Neural crest cell (in vitro differentiated cells): ENCODE results near the gene ZNF804A. TPM values are rescaled to one million over a fixed set of nuclear protein-coding genes. Genes with fewer than 3 reads are reported as not detected.

Experiments used
- DNase-seq: peaks from one replicate; pipeline ENCODE4 v3.0.0; 2021; ENCODE audit warnings: low read depth, mixed read lengths, low spot score
- H3K27ac Mint-ChIP-seq: one replicate; pipeline ENCODE4 v1.8.0; 2021; ENCODE audit warnings: mild to moderate bottlenecking, mixed read lengths; ENCODE audit not compliant: unreplicated experiment
- H3K27me3 Mint-ChIP-seq: 2 replicates; pipeline ENCODE4 v1.8.0; 2021; ENCODE audit warnings: low read depth, mild to moderate bottlenecking, mixed read lengths
- H3K36me3 Mint-ChIP-seq: 2 replicates; pipeline ENCODE4 v1.8.0; 2021; ENCODE audit warnings: low read depth, mild to moderate bottlenecking, mixed read lengths
- H3K4me1 Mint-ChIP-seq: 2 replicates; pipeline ENCODE4 v1.8.0; 2021; ENCODE audit warnings: mixed read lengths
- H3K4me3 Mint-ChIP-seq: one replicate; pipeline ENCODE4 v1.8.0; 2021; ENCODE audit warnings: mild to moderate bottlenecking, mixed read lengths
- H3K9me3 Mint-ChIP-seq: 2 replicates; pipeline ENCODE4 v1.8.0; 2021; ENCODE audit warnings: mixed read lengths
- long read RNA-seq: library from polyadenylated mRNA; unstranded; transcript quantifications from one replicate; pipeline ENCODE4 v2.0.0, GENCODE V29; 2020
- total RNA-seq: library from RNA; stranded (reverse); gene quantifications from 2 replicates; pipeline ENCODE4 v1.2.1, GENCODE V29; 2021
- TF ChIP-seq, protein P1 (sequence below): fragments of 200-600 bp; sonication (generic); conservative IDR thresholded peaks from 2 replicates; pipeline ENCODE4 v1.5.0; 2021; ENCODE audit warnings: antibody characterized with exemption, mild to moderate bottlenecking

ZNF804A gene
- total RNA-seq: 0.41 and 0.47 TPM in 2 replicates
- long read RNA-seq: 0 reads

DNA sequence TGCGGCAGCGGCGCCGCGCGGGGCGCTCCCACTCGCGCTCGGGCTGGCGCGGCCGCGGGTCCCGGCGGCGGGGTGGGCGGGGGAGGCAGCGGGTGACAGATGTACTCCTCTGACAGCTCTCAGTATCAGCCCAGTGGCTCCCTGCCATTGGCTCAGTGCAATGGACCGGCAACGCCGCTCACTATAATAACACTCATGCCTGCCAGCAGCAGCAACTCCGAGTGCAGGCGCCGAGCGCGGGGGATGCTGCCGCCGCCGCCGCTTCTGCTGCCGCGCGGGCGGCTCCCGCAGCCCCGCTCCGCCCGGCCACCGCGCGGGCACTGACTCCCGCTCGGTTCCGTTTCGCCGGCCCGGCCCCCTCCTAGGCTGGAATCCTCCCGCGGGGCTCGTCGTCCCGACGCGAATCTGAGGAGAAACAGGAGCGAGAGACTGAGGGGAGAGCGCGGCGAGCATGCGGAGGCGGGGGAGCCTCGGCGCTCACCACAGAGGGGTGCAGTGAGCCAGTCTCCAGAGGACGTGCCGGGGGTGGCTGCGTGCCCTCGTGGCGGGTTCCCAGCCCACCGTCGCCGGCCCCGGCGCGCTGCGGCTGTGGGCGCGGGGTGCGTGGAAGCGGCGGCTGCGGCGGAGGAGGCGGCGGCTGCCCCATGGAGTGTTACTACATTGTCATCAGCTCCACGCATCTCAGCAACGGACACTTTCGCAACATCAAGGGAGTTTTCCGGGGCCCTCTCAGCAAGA is at the start of gene ZNF804A:
Gene ZNF804A (plus strand): TSS at position 214 of the 738 bp plus-strand sequence. CDS start 431 bp downstream, at position 645.
- H3K36me3 Mint-ChIP-seq: no peaks in the 10 kb centered on the region
- H3K9me3 Mint-ChIP-seq: no peaks in the 10 kb centered on the region
- peak within 1 kb of the TSS; percentile 94 for H3K4me3 Mint-ChIP-seq
- H3K27me3 Mint-ChIP-seq: peaks cover 65% of the 10 kb centered on the region
- DNase-seq: peak; percentile 50
- H3K4me1 Mint-ChIP-seq: peaks cover 20% of the 10 kb centered on the region
- peak within 1 kb of the TSS; percentile 84 for H3K27ac Mint-ChIP-seq
- TF ChIP-seq, protein P1, sequence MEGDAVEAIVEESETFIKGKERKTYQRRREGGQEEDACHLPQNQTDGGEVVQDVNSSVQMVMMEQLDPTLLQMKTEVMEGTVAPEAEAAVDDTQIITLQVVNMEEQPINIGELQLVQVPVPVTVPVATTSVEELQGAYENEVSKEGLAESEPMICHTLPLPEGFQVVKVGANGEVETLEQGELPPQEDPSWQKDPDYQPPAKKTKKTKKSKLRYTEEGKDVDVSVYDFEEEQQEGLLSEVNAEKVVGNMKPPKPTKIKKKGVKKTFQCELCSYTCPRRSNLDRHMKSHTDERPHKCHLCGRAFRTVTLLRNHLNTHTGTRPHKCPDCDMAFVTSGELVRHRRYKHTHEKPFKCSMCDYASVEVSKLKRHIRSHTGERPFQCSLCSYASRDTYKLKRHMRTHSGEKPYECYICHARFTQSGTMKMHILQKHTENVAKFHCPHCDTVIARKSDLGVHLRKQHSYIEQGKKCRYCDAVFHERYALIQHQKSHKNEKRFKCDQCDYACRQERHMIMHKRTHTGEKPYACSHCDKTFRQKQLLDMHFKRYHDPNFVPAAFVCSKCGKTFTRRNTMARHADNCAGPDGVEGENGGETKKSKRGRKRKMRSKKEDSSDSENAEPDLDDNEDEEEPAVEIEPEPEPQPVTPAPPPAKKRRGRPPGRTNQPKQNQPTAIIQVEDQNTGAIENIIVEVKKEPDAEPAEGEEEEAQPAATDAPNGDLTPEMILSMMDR: no peak

DNA sequence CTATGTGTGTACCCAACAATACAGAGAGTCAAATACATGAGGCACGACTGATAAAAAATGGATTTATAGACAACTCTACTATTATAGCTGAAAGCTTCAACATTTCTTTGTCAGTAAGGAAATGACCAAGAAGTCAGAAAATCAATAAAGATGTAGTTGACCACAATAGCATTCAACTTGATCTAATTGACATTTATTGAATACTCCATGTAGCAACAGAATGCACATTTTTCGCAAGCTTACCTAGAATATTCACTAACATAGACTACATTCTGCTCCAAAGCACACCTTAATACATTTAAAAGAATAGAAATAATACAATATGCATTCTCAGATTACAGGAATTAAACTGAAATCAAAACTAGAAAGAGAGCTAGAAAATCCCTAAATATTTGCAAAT is 49.2 kb upstream of the ZNF804A start:
- no peak overlapping the region for H3K27ac Mint-ChIP-seq
- TF ChIP-seq, protein P1: no peak

DNA sequence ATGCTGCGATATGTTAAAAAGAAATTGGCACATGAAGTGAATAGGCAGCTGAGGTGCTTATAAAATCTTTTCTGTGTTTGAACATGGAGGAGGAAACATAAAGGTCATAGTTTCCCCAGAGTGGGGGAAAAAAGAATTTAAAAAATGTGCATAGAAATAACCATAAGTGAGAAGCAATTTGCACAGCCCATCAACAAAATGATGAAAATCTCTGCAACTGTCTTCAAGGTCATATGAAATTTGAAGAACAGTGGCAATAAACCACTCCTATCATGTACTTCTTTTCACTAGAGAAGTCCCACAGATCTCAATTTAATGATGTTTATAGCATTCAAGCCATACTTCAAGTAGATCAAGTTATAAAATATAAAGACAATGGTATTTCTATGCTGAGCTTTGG is 46.7 kb upstream of the ZNF804A start:
- Mint-ChIP-seq H3K4me1 (no peaks in the 10 kb centered on the region), H3K36me3 (no peaks in the 10 kb centered on the region), H3K4me3 (no peak overlapping the region), H3K9me3 (peaks cover 4% of the 10 kb centered on the region), H3K27ac (no peak overlapping the region), H3K27me3 (no peaks in the 10 kb centered on the region)
- TF ChIP-seq, protein P1: no peak
- no peak for DNase-seq

More for the DNA sequence above, 49.2 kb upstream of the ZNF804A start:
- no peak overlapping the region for H3K4me3 Mint-ChIP-seq
- peaks cover 4% of the 10 kb centered on the region for H3K9me3 Mint-ChIP-seq
- no peaks in the 10 kb centered on the region for H3K27me3 Mint-ChIP-seq
- no peaks in the 10 kb centered on the region for H3K36me3 Mint-ChIP-seq
- no peak for DNase-seq
- H3K4me1 Mint-ChIP-seq: no peaks in the 10 kb centered on the region

DNA sequence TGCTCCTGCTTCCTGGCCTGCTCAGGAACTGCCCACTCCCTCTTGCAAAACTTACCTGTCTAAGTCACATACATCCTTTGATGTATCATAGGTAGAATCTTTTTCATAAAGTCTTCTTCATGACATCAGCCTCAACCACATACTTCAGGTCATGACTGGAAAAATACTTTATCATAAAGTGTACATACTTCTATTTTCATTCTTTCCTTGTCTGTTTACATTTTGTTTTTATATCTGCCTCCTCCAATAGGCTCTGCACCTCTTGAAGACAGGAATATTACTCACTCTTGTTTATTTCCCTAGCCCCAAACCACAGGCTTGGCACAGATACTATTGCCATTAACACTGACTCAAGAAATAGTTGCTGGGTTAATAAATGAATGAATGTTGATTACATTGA is 43.6 kb upstream of the ZNF804A start:
- no peaks in the 10 kb centered on the region for H3K36me3 Mint-ChIP-seq
- DNase-seq: no peak
- no peaks in the 10 kb centered on the region for H3K4me1 Mint-ChIP-seq
- TF ChIP-seq, protein P1: no peak
- no peak overlapping the region for H3K27ac Mint-ChIP-seq
- H3K4me3 Mint-ChIP-seq: no peak overlapping the region
- H3K27me3 Mint-ChIP-seq: no peaks in the 10 kb centered on the region
- H3K9me3 Mint-ChIP-seq: no peaks in the 10 kb centered on the region

DNA sequence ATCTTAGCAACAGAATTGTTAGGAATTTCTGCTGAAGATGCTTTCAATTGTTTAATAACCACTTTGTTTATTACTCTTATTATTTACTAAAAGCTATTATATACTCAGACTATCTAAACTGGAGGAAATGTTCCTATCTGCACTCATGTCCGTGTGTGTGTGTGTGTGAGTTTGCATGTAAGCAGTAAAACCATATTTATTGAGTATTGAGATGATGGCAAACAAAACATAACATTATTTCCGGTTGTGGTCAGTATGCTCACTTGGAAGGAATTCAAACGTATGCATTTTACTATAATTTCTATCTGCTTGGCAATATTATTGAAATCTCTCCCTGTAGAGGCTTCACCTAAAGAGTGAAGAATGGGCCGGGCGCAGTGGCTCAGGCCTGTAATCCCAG is 43.0 kb upstream of the ZNF804A start:
- Mint-ChIP-seq H3K36me3 (no peaks in the 10 kb centered on the region), H3K4me1 (no peaks in the 10 kb centered on the region), H3K27me3 (no peaks in the 10 kb centered on the region), H3K9me3 (no peaks in the 10 kb centered on the region), H3K27ac (no peak overlapping the region), H3K4me3 (no peak overlapping the region)
- TF ChIP-seq, protein P1: no peak
- no peak for DNase-seq
